Measurements from ENCODE around the gene ANXA5.

The ANXA5 gene

GRCh38 chr4:121633653-121634052 lies 63.1 kb downstream of the ANXA5 start:
- DNase-seq, result no peak

GRCh38 chr4:121632636-121633035 lies 64.1 kb downstream of the ANXA5 start:
- no peak for DNase-seq

Data from DMS153 (cell line).